Glomerular visceral epithelial cell (primary cell): ENCODE results near the gene PYROXD2.

ENCODE experiments used
- DNase-seq: peaks from one replicate; pipeline ENCODE4 v3.0.0-alpha.2; 2016; ENCODE audit errors: extremely low spot score

Gene PYROXD2

GRCh38 chr10:98414932-98415730 is at the start of gene PYROXD2:
PYROXD2 (minus strand) TSS chr10:98415182; CDS start chr10:98415135, 47 bp downstream.
- peak; percentile 96 for DNase-seq

GRCh38 chr10:98463976-98464754 is 49.2 kb upstream of the PYROXD2 start:
- no peak for DNase-seq

DNA sequence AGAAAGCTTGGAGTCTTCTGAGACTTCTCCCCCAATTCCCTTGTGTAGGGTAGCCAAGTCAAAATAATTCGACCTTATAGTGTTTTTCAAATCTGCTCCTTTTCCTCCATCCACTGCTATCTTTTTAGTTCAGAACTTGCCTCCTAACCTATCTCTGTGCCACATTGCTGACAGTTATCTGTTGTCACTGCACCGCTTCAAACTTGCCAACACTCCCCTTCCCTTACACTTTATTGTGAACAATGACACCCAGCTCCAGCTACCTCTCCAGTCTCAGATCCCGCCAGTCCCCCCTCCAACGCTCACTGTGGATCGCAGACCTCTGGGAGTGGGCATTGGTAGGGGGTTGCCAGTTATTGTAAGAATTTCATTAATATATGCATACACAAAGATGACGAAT is 48.0 kb upstream of the PYROXD2 start:
- DNase-seq, result no peak

DNA sequence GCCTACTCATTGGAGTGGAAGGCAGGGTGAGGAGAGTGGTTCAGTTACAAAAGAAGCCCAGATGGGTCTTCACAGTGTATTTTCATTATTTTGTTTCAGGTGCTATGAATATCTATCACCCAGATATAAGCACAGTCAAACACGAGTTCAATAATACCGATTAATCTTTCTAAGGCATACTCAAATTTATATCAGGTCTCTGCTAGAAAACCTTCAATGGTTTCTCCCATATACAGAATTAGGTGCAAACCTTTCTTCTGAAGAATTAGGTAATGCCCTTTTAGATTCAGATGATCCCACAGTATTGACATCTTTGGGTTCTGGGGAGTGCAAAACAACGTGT is 46.5 kb upstream of the PYROXD2 start:
- no peak for DNase-seq

DNA sequence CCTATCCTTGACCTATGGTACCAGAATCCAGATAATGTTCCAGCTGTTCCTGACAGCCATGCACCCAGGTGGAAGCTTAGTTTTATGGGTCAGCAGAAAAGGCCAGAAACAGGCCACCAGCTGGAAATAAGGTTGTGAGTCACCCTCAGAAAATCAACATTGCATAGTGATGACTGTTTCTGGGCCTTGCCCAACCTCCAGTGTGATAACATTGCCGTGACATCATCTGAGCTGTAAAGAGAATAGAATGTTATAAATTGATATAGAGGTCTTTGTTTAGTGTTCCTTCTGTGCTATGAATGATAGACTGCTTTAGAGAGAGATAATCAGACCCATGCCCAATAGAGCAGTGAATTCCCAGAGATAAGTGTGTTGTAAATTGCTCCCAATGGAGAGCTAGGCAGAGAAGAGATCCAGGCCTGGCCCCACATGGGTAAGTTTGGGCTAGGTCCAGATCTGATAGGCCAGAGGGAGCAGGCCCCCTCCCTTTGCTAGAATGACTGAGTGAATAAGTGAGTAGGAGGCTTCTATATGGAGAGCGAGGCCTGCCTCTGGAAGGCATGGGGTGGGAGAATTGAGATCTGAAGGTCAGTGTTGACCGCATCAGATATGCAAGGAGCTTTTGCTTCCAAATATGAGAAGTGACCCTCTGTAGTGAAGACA is 46.0 kb upstream of the PYROXD2 start:
- DNase-seq, result peak; percentile 89

GRCh38 chr10:98458809-98459784 is 44.1 kb upstream of the PYROXD2 start:
- DNase-seq, result no peak

GRCh38 chr10:98457721-98458120 is 42.7 kb upstream of the PYROXD2 start:
- no peak for DNase-seq

- no peak for DNase-seq
Observed at GRCh38 chr10:98456686-98457482, 41.9 kb upstream of the PYROXD2 start.

DNA sequence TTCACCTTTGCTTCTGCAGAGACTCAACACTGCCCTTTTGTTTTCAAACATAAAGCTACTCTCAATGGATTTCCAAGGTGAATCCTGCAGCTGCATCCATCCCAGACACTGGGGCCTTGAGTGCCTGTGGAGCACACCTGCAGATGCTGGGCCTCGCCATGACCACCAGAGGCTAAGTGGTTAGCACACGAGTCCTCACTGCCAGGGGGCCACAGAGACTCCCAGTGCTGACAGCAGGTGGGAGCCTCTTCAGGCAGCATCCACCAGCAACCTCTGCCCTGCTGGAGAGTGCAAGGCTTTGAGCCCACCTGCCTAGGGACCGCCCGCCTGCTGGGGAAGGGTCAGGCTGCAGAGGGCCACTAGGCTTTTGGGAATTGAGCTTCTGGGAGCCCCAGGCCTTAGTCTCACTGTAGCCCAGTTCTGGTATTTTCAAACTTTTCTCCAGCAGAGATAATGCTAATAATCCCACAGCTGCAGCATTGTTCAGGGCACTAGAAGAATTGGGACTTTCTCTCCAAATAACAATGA is 41.1 kb upstream of the PYROXD2 start:
- DNase-seq, result no peak

DNA sequence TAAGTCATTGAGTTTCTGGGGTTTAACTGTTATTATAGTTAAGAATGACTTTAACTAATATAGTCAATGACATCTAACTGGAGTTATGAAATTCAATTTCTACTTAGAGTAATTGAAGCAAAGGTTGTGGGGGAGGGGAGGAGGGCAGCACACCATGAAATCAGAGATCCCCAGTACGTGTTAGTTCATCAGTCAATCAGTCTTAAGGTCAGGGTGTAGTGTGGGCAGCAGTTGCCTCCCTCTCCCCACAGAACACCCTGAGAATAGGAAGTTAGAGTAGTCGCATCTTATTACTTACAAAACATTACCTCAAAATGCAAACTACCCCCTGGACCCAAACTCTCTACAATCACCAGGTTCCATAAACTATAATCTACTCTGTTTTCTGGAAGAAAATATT is 38.7 kb upstream of the PYROXD2 start:
- DNase-seq, result no peak

GRCh38 chr10:98450618-98451017 is 35.6 kb upstream of the PYROXD2 start:
- no peak for DNase-seq

DNA sequence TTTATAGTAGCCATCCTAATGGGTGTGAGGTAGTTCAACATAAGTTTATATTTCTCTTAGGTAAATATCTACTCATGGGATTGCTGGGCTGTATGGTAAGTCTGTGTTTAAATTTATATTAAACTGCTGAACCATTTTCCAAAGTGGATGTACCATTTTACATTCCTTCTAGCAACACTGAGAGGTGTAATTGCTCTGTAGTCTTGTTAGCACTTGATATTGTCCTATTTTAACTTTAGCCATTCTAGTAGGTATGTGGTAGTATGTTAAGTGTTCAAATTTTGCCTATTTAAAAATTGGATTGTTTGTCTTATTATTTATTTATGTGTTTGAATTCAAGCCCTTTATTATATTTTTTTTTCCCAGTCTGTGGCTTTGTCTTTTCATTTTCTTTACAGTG is 34.3 kb upstream of the PYROXD2 start:
- DNase-seq, result no peak

DNA sequence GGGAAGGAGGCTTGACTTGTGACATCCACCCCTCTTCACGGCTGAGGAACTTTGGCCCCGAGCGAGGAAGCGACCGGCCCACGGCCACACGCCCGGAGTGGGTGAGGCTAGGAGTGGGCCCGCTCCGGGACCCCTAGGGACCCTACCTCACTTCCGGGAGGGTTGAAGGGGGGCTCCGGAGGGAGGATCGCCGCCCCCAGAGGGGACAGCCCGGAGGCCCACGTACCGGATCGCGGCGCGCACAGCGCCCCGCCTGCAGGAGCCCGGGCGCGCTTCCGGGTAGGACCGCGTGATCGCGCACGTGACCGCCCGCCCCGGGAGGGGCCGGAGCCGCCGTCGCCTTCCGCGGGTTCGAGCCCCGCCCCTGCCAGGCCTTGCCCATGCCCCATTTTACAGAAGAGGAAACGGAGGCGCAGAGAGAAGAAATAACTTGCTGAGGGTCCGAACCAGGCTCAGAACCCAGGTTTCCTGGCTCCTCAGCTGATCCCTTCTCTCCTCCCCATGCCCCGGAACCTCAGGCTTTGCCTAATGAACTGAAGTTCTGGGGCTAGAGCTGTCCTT is 31.8 kb upstream of the PYROXD2 start, which contains the start of gene HPS1:
Gene HPS1, minus strand, starts transcription at position 275 of the 561 bp plus-strand sequence. CDS start 3,695 bp downstream, outside the sequence.
- DNase-seq, result peak; percentile 74

DNA sequence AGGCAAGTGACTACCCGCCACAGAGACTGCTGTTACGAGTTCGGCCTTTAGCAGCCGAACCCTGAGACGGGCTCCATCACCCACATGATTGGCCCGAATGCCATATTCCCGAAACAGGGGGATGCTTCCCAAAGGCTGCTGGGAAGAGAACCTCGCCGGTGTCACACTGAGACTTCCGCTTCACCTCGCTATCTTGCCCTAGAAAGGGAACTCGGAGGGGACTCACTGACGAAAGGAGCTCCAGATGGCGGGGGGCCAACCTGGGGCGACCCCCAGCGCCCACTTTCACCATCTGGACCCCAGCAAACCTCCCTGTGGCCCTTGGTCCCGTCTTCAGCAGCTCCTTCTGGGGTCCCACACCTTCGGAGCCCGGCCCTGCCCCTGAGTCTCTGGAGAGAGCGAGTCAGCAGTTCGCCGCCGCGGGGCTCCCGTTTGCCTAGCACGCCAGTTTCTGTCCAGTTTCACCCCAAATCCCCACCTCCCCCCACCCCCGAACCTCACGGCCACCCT is 31.2 kb upstream of the PYROXD2 start:
- no peak for DNase-seq

- DNase-seq, result no peak
Observed at GRCh38 chr10:98445200-98445812, 30.3 kb upstream of the PYROXD2 start.

- peak; percentile 58 for DNase-seq
Observed at GRCh38 chr10:98444314-98445006, 29.5 kb upstream of the PYROXD2 start.

DNA sequence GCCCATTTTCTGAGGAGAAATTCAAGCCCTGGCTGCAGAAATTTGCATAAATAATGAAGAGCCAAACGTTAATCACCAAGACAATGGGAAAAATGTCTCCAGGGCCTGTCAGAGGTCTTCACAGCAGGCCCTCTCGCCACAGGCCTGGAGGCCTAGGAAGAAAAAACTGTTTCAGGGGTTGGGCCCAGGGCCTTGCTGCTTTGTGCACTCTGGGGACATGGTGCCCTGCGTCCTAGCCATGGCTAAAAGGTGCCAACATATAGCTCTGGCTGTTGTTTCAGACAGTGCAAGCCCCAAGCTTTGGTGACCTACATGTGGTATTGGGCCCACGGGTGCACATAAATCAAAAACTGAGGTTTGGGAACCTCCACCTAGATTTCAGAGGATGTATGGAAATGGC is 23.7 kb upstream of the PYROXD2 start:
- DNase-seq, result no peak

DNA sequence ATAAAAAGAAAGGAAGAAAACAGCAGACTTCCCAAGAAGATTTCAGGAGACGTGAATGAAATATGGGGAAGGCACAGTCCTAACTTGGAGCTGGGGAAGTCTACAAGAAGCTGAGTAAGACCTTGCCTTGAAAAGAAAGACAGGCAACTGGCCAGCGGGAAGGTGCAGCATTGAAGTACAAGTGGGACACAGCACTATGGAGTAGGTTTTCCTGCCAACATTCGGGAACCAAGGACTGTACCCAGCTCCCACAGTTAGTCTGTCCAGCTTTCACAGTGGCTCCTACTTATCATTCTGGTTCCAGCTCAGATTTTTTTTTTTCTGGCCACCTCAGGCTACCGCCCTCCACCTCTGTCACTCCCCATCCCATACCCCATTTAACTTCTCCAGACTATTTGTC is 21.7 kb upstream of the PYROXD2 start:
- no peak for DNase-seq

GRCh38 chr10:98435178-98435577 is 20.2 kb upstream of the PYROXD2 start:
- no peak for DNase-seq
